NCI-H82 (cell line): ENCODE measurements around the gene ARL13A.
"Not testable (repeated sequence)": the region's sequence is repeated elsewhere in the genome, so short reads cannot be mapped to it uniquely, and the experiment has no call there.

ENCODE experiments used
- DNase-seq: peaks from one replicate; lab custom pipeline; 2025; lab: John Stamatoyannopoulos, UW

ARL13A gene

DNA sequence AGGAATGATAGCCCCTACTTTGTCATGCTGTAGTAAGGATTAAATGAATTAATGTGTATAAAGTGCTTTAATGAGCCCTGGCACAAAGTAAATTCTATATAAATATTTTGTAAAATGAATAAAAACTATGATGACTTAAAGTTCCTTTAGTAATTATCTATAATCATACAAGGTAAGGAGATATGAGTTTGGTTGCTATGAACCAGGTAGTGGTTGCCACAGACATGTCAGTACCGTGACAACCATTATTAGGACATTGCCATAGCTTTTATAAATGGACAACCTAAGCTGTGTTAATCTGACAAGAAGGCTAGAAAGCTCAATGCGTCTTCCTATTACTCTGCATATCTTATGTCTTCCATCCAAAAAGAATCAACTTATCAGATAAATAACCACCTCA, at the start of gene ARL13A:
ARL13A (plus strand) TSS at position 301 of the 400 bp plus-strand sequence. CDS start 3,982 bp downstream, outside the sequence.
- DNase-seq = no peak

DNA sequence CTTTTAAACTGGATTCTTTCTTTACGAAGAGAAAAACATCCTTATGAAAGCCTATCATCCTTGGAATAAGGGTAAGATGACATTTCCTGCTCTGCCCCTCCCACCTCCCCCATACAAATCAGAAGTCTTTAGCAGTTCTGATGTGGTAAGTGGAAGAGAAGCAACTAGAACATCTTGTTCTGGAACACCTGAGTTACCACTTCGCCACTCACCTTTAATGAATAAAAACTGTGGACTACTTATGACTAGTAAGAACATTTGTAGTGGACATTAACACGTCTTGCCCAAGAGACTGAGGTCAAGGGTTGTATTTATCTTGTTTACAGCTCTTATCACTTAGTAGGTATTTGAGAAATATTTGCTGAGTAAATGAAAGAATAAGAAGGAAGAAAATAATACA, 45.1 kb upstream of the ARL13A start:
- no peak for DNase-seq

DNA sequence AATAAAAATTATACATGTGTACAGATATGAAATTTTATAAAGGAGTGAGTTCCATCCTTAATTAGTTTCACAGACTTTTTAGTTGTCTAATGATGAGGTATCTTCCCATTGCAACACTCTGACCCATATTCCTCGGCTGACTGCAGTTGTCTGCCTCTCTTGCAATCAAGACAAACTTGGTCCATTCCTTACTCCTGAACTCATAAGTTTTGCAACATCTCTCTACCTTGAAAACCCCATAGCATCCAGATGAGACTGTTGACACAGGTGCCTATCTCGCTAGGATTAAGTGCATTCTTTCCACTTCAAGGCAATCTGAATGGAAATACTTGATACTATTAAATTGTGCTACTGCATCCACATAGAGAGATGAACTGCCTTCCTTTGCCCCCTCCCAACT, 43.1 kb upstream of the ARL13A start:
- DNase-seq = no peak

DNA sequence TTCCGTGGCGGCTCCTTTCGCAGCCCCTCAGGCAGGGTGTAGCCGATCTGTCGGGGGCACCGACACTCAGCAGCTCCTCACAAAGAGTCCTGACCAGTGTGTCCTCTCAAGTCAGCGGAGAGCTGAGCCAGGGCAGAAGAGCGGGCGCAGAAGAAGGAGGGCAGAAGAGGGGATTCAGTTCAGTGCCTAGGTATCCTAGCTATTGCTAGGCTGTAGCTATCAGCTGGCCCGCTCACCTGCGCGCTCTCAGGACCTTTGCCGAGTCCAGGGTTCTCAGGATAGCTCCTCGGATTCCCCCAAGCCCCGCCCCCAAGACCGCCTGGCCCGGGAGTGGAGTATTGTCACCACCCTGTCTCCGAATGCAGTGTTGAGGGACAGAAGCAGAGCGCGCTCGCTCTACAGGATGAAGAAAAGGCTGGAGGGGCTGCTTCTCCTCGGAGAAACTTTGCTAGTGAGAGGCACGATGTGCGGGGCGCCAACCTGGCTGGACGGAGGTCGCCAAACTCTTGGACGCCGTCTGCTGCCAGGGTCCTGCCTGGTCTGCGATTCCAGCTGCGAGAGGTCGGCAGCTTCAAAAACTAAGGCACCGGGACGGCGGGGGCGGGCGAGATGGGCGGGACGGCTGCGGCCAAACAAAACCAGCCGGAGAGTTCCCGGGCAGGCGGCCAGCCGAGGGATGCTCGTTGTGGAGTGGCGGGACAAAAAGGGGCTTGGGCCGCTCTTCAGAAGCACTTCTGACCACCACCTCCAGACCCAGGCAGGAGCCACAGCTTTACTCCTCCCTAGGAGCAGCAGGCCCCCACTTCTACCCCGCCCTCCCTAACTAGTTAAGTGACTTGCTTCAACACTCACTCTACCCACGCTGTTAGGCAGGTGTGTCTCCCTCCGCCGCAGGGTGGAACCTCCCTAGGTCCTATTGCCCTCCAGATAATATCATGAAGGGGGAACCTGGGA, 40.6 kb upstream of the ARL13A start, which contains the start of gene XKRX:
XKRX (minus strand) TSS at position 258 of the 954 bp plus-strand sequence. CDS start 613 bp downstream, outside the sequence.
- peak; percentile 34 for DNase-seq

DNA sequence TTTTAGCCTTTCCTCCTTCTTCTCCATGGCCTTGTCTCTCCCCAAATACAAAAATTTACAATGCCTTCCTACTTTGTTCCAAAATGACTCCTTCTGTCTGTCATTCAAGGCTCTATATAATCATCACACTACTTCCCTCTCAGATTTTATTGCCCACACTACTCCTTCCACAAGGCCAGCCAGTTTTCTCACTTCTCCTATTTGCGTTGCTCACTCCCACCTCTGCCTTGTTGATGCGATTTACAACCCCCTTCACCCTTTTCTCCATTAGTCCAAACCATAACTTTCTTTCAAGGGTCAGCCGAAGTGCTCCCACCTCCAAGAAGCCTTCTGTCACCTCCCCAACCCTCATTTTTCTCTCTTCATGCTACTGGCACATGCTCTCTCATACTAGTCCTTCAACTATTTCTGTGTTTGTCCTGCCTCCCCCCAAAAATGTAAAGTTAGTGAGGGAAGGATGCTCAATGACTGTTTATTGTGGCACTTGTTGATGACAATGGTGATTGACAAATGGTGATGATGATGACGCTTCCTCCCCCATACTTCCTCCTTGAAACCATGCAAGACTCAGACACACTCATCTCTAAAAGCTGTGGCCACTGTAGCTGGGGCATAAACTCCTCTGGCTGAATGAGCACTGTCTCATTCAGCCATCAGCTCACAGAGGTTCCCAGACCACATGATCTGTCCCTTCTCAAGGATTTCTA, 38.1 kb upstream of the ARL13A start:
- no peak for DNase-seq

DNA sequence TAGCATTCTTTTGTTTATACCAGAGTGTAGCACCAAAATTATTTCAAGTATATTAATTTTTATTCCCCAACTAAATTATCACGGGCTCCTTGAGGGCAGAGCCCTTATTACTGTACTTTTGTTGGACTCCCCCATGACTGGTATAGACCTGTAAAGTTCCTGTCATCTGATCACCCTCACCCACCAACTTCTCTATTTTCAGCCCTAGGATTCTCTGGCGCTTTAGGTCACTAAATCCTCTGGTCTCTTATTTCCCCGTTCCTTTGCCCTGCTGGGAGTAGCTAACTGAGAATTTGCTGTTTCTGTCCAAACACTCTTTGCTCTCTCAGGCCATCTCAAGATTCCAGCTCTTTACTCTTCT, 37.6 kb upstream of the ARL13A start:
- DNase-seq = no peak

DNA sequence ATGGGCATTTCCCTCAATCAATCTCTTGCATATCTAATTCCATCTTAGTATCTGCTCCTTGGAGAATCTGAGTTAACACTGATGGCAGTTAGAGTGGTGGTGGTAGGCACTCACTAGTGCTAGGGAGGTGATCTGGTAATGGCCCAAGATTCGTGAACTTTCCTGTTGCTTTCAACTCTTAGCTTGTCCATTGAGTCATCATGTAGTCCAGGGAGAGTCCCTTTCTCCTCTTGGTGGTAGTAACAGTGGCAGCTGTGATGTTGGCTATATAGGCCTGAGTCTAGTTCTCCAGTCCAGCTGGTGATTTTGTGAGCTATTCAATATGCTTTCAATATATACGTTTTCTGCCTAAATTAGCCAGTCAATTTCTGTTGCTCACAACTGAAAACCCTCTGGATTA, 33.7 kb upstream of the ARL13A start:
- DNase-seq = no peak

DNA sequence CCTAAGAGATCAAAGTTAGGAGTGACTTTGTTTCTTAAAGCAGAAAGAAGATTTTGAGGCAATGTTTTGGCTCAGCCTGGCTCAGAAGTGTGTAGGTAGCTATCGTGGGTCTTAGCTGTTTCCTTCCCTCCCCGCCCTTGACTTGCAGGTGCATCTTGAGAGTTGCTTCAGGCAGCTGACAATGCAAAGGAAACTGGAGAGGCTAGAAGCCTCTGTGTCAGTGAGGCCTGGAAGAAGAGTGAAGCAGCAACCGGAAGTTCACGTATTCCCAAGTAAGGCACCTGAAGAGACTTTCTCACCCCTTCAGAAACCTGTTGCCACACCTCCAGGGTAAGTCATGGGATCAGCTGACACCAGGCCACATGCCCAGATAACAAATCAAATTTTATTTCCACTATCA, 30.2 kb upstream of the ARL13A start:
- DNase-seq = no peak

DNA sequence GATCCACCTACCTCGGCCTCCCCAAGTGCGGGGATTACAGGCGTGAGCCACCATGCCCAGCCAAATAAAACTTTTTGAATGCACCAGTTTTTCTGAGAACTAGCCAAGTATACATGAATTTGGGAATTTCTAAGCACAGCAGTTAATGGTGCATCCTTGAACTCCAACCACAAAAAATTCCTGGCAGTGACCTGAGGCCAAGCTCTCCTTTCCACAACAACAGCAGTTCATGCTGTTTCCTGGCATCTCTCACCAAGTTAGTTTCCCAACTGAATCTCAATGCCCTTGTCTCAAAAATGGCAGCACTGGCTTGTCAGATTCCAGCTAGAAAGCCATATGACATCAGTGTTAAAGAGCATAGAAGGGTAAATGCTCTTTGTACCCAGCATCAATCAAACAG, 24.9 kb upstream of the ARL13A start:
- no peak for DNase-seq

DNA sequence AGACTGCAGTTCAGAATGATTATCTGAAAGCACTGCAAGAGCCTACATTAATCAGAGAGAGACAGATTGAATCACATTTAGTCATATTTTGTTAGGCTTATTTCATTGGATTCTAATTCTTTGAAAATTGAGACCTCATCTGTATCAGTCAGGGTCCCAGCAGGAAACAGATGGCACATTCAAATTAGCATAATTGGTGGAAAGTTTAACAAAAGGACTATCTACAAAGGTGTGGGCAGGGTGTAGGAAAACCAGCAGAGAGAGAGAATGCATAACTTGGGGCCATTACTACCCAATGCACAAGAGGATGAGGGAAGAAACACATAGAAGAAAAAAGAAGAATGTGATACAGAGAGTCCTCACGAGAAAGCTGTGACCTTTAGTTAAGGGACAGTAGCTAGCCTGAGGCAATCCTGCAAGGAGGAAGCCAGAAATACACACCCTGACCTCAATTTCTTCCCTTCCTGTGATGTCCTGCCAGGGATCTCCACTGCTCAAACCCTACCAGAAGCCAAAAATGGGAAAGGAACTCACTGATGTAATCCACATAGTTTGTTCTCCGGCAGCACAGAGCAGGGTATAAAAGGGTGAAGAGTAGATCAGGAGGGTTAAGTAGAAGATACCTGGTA, 23.1 kb upstream of the ARL13A start:
- DNase-seq = no peak

DNA sequence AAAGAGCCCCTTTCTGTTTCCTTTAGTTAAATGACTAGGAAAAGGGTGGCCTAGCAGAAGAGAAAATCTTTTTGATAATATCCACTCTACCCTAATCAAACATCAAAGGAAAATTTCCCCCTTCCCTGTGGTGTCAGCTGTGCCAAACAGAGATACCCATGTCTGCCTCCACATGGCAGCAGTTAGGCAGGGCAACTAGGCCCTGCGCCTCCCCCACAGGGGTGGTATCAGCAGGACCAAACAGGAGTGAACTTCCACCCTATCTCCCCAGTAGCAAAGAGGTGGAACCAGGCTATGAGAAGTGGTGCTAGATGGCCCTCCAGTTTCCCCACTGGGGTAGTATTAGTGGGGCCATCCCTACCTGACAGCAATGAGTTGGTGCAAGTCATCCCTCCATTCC, 21.0 kb upstream of the ARL13A start:
- DNase-seq = no peak

DNA sequence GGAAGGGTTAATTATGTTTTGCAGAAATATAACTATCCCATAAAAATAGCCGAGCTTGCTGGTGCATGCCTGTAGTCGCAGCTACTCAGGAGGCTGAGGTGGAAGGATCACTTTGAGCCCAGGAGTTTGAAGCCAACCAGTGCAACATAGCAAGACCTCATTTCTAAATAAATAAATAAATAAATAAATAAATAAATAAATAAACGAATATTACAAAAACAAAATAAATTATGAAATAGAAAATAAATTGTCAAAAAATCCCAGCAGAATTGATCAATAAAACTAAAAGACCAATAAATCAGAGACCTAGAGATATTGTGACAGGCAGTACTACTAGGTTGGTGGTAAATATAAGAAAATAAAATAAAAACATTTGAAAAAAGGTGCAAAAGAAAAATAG, 6.7 kb upstream of the ARL13A start:
- no peak for DNase-seq

DNA sequence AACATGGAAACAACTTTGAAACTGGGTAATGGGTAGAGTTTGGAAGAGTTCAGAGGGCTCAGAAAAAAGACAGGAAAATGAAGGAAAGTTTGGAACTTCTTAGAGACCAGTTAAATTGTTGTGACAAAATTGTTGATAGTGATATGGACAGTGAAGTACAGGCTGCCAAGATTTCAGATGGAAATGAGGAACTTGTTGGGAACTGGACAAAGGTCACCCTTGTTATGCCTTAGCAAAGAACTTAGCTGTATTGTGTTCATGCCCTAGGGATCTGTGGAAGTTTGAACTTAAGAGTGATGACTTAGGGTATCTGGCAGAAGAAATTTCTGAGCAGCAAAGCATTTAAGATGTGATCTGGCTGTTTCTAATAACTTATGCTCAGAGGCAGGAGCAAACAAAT, 5.1 kb upstream of the ARL13A start:
- DNase-seq = no peak

DNA sequence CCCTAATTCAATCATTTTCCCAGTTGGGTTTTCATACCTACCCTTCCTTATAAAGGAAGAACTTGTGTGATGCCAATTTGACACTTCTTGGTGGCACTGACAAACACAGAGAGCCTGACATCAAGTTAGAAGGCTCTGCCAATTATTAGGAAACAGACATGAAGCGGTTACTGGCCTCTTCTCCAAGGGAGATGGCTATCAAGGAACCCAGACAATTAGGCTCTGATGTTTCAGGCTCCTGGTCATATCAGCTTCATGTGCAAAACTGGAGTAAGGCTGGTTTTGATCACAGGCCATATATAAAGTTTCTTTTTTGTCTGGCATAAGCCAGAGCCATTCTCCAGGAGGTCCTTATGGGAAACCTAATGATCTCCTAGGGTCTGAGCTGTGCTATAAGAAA, 428 bp downstream of the ARL13A start:
- no peak for DNase-seq

DNA sequence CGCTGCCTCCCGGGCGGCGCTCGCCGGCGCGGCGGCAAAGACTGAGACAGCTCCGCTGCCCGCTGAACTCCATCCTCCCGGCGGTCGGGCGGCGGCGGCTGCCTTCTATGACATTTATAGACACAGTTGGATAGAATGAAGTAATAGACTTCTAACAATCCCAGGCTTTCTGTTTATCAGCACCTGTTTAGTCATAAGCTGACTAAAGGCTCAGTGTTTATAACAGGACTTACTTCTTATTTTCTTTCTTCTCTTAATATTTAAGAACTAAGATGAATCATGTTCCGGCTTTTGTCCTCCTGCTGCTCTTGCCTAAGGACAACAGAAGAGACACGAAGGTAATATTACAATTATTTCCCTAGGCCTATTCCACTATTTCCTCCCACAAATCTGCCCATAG, 3.9 kb downstream of the ARL13A start:
- no peak for DNase-seq

DNA sequence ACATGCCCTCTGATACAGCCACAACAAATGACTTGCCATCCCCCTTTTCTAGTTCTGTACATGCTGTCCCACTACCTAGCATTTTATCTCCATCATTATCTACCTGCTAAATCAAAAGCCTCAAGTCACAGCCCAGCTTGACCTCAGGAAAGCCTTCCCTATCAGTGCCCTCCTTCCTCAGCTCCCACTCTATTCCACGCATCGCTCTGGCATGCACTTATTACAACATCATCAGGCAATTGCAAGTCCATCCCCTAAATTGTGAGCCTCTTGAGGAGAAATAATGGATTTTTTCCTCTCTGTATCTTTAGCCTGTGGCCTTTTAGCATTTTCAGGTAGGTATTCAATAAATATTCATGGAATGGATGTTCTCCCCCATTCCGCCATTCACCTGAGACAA, 5.7 kb downstream of the ARL13A start:
- DNase-seq = no peak

DNA sequence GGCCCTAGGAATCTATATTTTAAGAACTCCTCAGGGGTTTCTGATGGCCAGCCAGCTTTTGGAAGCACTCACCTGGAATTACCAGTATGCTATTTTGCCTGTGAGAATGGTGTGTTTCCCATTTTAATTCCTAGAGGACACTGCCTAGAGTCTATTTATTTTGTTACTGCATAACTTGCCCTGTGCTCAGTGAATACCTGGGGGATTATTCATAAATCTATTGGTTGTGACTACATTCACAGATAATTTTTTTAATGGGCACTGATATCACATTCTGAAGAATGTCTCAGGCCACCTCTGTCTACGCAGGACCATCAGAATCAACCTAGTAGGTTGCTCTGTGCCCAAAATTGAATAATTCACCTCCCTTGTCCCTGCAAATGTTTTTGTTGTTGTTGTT, 6.7 kb downstream of the ARL13A start:
- no peak for DNase-seq

DNA sequence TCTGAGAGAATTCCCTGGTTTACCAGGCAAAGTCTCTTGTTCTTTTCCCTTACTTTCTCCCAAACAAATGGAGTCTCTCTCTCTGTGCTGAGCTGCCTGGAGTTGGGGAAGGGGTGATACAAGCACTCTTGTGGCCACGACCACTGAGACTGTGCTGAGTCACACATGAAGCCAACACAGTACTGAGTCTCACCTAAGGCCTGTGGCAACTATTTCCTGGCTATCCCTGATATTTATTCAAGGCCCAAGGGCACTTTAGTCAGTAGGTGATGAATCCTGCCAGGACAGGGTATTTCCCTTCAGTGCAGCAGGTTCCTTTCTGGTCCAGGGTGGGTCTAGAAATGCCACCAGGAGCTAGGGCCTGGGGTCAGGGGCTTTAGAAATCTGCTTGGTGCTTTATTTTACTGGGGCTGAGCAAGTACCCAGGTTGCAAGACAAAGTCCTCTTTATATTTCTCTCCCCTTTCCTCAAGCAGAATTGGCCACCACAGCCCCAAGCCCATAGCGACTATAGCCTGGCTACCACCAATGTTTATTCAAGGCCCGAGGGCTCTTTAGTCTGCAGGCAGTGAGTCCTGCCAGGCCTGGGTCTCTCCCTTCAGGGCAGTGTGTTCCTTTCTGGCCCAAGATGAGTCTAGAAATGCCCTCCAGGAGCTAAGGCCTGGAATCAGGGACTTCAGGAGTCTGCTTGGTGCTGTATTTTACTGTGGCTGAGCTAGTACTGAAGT, 10.5 kb downstream of the ARL13A start:
- DNase-seq = no peak

DNA sequence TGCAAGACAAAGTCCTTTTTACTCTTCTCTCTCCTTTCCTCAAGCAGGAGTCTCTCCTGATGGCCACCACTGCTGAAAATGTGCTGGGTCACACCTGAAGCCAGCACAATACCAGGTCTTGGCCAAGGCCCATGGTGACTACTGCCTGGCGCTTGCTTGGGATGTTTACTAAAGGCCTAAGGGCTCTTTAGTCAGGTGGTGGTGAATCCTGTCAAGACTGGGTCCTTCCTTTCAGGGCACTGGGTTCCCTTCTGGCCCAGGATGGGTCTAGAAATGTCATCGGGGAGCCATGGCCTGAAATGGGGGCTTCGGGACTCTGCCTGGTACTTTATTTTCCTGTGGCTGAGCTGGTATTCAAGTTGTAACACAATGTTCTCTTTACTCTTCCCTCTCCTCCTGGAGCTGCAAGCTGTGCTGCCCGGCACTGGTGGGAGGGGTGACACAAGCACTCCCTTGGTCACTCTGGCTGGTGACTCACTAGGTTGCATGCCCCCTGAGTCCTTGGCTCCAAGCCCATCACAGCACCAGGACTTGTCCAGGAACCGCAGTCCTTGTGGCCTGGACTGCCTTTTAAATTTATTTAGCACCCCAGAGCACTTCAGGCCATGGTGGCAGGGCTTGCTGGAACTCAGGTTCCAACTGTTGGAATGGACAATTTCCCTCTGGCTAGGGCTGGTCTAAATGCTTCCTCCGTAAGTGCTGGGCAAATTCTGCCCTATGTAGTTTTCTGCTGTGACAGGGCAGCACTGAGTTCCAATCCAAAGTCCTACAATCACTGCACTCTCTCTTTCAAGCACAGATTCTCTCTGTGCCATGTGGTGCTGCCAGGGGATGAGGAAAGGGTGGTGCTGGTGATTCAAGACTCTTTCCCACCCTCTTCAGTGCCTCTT, 11.3 kb downstream of the ARL13A start:
- no peak for DNase-seq

DNA sequence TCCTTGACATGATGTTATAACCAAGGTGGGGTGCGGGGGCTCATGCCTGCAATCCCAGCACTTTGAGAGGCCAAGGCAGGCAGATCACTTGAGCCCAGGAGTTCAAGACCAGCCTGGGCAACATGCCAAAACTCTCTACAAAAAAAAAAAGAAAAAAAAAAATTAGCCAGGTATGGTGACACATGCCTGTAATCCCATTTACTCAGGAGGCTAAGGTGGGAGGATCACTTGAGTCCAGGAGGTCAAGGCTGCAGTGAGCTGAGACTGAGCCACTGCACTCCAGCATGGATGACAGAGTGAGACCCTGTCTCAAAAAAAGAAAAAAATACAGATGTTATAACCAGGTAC, 12.0 kb downstream of the ARL13A start:
- DNase-seq = not testable (repeated sequence)

DNA sequence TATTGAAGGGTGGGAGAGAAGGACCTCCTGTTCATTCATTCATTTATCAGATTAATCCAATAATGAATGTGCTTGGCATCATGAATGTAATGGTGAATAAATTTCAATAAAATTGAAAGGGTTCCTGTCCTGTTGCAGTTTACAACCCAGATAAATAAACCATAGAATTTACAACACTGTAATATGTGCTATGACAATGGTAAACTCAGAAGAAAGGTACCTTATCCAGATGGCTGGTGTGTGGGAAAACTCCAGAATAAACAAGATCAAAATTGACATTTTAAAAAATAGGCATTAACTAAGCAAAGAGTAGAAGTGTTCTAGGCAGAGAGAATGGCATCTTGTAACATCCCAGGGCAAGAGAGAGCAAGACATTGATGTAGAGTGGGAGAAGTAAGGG, 15.3 kb downstream of the ARL13A start:
- DNase-seq = no peak
